ENCODE results near the gene DNM3.
A peak's percentile ranks its signal among the peaks of the same experiment; 100 is the strongest.

DNM3 gene

GRCh38 chr1:172163498-172164215 lies 322.4 kb downstream of the DNM3 start:
- H3K4me3 Mint-ChIP-seq: no peak overlapping the region
- no peak overlapping the region for H3K27ac Mint-ChIP-seq
- no peaks in the 10 kb centered on the region for H3K36me3 Mint-ChIP-seq
- no peaks in the 10 kb centered on the region for H3K9me3 Mint-ChIP-seq
- H3K4me1 Mint-ChIP-seq: no peaks in the 10 kb centered on the region
- DNase-seq (ENCODE audit: low spot score in 2 of 2) (no peak), ATAC-seq (no peak)

GRCh38 chr1:172165403-172165802 lies 324.1 kb downstream of the DNM3 start:
- ATAC-seq (no peak), DNase-seq (ENCODE audit: low spot score in 2 of 2) (no peak)
- H3K27ac Mint-ChIP-seq: no peak overlapping the region
- no peak overlapping the region for H3K4me3 Mint-ChIP-seq
- H3K9me3 Mint-ChIP-seq: no peaks in the 10 kb centered on the region
- no peaks in the 10 kb centered on the region for H3K36me3 Mint-ChIP-seq
- H3K4me1 Mint-ChIP-seq: no peaks in the 10 kb centered on the region

GRCh38 chr1:172167796-172168596 lies 326.7 kb downstream of the DNM3 start:
- Mint-ChIP-seq H3K4me1 (no peaks in the 10 kb centered on the region), H3K36me3 (no peaks in the 10 kb centered on the region), H3K9me3 (no peaks in the 10 kb centered on the region), H3K4me3 (no peak overlapping the region), H3K27ac (no peak overlapping the region)
- no peak for ATAC-seq
- DNase-seq (ENCODE audit: low spot score in 2 of 2): no peak

GRCh38 chr1:172168597-172168872 lies 327.2 kb downstream of the DNM3 start:
- no peaks in the 10 kb centered on the region for H3K9me3 Mint-ChIP-seq
- no peak for DNase-seq (ENCODE audit: low spot score in 2 of 2)
- H3K4me3 Mint-ChIP-seq: no peak overlapping the region
- ATAC-seq: no peak
- H3K27ac Mint-ChIP-seq: no peak overlapping the region
- H3K36me3 Mint-ChIP-seq: no peaks in the 10 kb centered on the region
- no peaks in the 10 kb centered on the region for H3K4me1 Mint-ChIP-seq

GRCh38 chr1:172169836-172170235 lies 328.5 kb downstream of the DNM3 start:
- DNase-seq (ENCODE audit: low spot score in 2 of 2) (no peak), ATAC-seq (no peak)
- no peak overlapping the region for H3K4me3 Mint-ChIP-seq
- no peaks in the 10 kb centered on the region for H3K9me3 Mint-ChIP-seq
- H3K4me1 Mint-ChIP-seq: no peaks in the 10 kb centered on the region
- H3K27ac Mint-ChIP-seq: no peak overlapping the region
- H3K36me3 Mint-ChIP-seq: no peaks in the 10 kb centered on the region

GRCh38 chr1:172172352-172172831 lies 331.1 kb downstream of the DNM3 start:
- H3K4me3 Mint-ChIP-seq: no peak overlapping the region
- DNase-seq (ENCODE audit: low spot score in 2 of 2) (no peak), ATAC-seq (no peak)
- no peaks in the 10 kb centered on the region for H3K4me1 Mint-ChIP-seq
- no peak overlapping the region for H3K27ac Mint-ChIP-seq
- H3K36me3 Mint-ChIP-seq: no peaks in the 10 kb centered on the region
- H3K9me3 Mint-ChIP-seq: no peaks in the 10 kb centered on the region

- H3K27ac Mint-ChIP-seq: no peak overlapping the region
- H3K4me3 Mint-ChIP-seq: no peak overlapping the region
- H3K9me3 Mint-ChIP-seq: no peaks in the 10 kb centered on the region
These were observed 334.9 kb downstream of the DNM3 start for GRCh38 chr1:172176206-172176605.

GRCh38 chr1:172177849-172178248 lies 336.6 kb downstream of the DNM3 start:
- peaks cover 26% of the 10 kb centered on the region for H3K4me1 Mint-ChIP-seq
- H3K9me3 Mint-ChIP-seq: no peaks in the 10 kb centered on the region
- no peak overlapping the region for H3K4me3 Mint-ChIP-seq
- ATAC-seq: no peak
- H3K27ac Mint-ChIP-seq: no peak overlapping the region
- DNase-seq (ENCODE audit: low spot score in 2 of 2): no peak
- no peaks in the 10 kb centered on the region for H3K36me3 Mint-ChIP-seq

More at GRCh38 chr1:172176206-172176605, 334.9 kb downstream of the DNM3 start:
- Mint-ChIP-seq H3K36me3 (no peaks in the 10 kb centered on the region), H3K4me1 (peaks cover 13% of the 10 kb centered on the region)
- DNase-seq (ENCODE audit: low spot score in 2 of 2) (no peak), ATAC-seq (no peak)

- Mint-ChIP-seq H3K27ac (no peak overlapping the region), H3K9me3 (no peaks in the 10 kb centered on the region), H3K4me1 (peaks cover 26% of the 10 kb centered on the region), H3K36me3 (no peaks in the 10 kb centered on the region), H3K4me3 (no peak overlapping the region)
- DNase-seq (ENCODE audit: low spot score in 2 of 2) (no peak), ATAC-seq (no peak)
These were observed 337.6 kb downstream of the DNM3 start for GRCh38 chr1:172178886-172179285.

GRCh38 chr1:172179918-172180317 lies 338.6 kb downstream of the DNM3 start:
- DNase-seq (ENCODE audit: low spot score in 2 of 2): no peak
- H3K4me3 Mint-ChIP-seq: no peak overlapping the region
- no peaks in the 10 kb centered on the region for H3K36me3 Mint-ChIP-seq
- peaks cover 26% of the 10 kb centered on the region for H3K4me1 Mint-ChIP-seq
- no peaks in the 10 kb centered on the region for H3K9me3 Mint-ChIP-seq
- ATAC-seq: no peak
- no peak overlapping the region for H3K27ac Mint-ChIP-seq

GRCh38 chr1:172180501-172181285 lies 339.4 kb downstream of the DNM3 start:
- no peaks in the 10 kb centered on the region for H3K9me3 Mint-ChIP-seq
- ATAC-seq (peak; percentile 89), DNase-seq (ENCODE audit: low spot score in 2 of 2) (peak; percentile 14 to 65)
- H3K4me3 Mint-ChIP-seq: peak overlapping the region; percentile 69
- no peaks in the 10 kb centered on the region for H3K36me3 Mint-ChIP-seq
- H3K27ac Mint-ChIP-seq: peak overlapping the region; percentile 89
- H3K4me1 Mint-ChIP-seq: peaks cover 26% of the 10 kb centered on the region

GRCh38 chr1:172184506-172185191 lies 343.4 kb downstream of the DNM3 start:
- H3K27ac Mint-ChIP-seq: no peak overlapping the region

GRCh38 chr1:172185211-172185610 lies 343.9 kb downstream of the DNM3 start:
- Mint-ChIP-seq H3K9me3 (no peaks in the 10 kb centered on the region), H3K27ac (no peak overlapping the region), H3K4me3 (no peak overlapping the region), H3K4me1 (peaks cover 20% of the 10 kb centered on the region), H3K36me3 (no peaks in the 10 kb centered on the region)
- ATAC-seq: no peak
- no peak for DNase-seq (ENCODE audit: low spot score in 2 of 2)

More at GRCh38 chr1:172184506-172185191, 343.4 kb downstream of the DNM3 start:
- no peak for ATAC-seq
- H3K36me3 Mint-ChIP-seq: no peaks in the 10 kb centered on the region
- no peak for DNase-seq (ENCODE audit: low spot score in 2 of 2)
- H3K4me3 Mint-ChIP-seq: no peak overlapping the region
- H3K4me1 Mint-ChIP-seq: peaks cover 20% of the 10 kb centered on the region
- no peaks in the 10 kb centered on the region for H3K9me3 Mint-ChIP-seq

GRCh38 chr1:172185996-172186395 lies 344.7 kb downstream of the DNM3 start:
- no peak for ATAC-seq
- Mint-ChIP-seq H3K4me1 (peaks cover 15% of the 10 kb centered on the region), H3K4me3 (no peak overlapping the region), H3K36me3 (no peaks in the 10 kb centered on the region), H3K27ac (no peak overlapping the region), H3K9me3 (no peaks in the 10 kb centered on the region)
- no peak for DNase-seq (ENCODE audit: low spot score in 2 of 2)

- Mint-ChIP-seq H3K4me3 (no peak overlapping the region), H3K4me1 (no peaks in the 10 kb centered on the region), H3K36me3 (no peaks in the 10 kb centered on the region), H3K9me3 (peaks cover 15% of the 10 kb centered on the region), H3K27ac (no peak overlapping the region)
- DNase-seq (ENCODE audit: low spot score in 2 of 2): no peak
- ATAC-seq: no peak
These were observed 360.3 kb downstream of the DNM3 start for GRCh38 chr1:172201572-172201971.

Data from stimulated activated effector memory CD8-positive, alpha-beta T cell treated with anti-CD3 and anti-CD28 coated beads, Interleukin-12 subunit alpha, Interleukin-12 subunit beta, amount 100 ng/mL, for 72 hours (primary cell).